Neuronal stem cell (in vitro differentiated cells): ENCODE data around the gene GOLIM4.

Source experiments
- DNase-seq: peaks from one replicate; pipeline ENCODE4 v3.0.0-alpha.2; 2013; ENCODE audit warnings: low spot score
- H2AFZ ChIP-seq: one replicate; pipeline ENCODE4 v1.6.1; 2013; ENCODE audit warnings: mild to moderate bottlenecking, low read length, inconsistent platforms
- H2AK5ac ChIP-seq: 2 replicates; pipeline ENCODE4 v1.6.1; 2013; ENCODE audit warnings: low read depth, mild to moderate bottlenecking, inconsistent platforms, low read length, moderate library complexity, mixed read lengths
- H2BK120ac ChIP-seq: 2 replicates; pipeline ENCODE4 v1.6.1; 2013; ENCODE audit warnings: low read depth, mild to moderate bottlenecking, inconsistent platforms, low read length, moderate library complexity, mixed read lengths
- H2BK12ac ChIP-seq: one replicate; pipeline ENCODE4 v1.6.1; 2013; ENCODE audit warnings: low read length, inconsistent platforms
- H2BK15ac ChIP-seq: 2 replicates; pipeline ENCODE4 v1.6.1; 2013; ENCODE audit warnings: mild to moderate bottlenecking, low read length, inconsistent platforms, mixed read lengths
- H2BK5ac ChIP-seq: one replicate; pipeline ENCODE4 v1.6.1; 2013; ENCODE audit warnings: inconsistent platforms, mild to moderate bottlenecking, low read length, moderate library complexity
- H3K14ac ChIP-seq: one replicate; pipeline ENCODE4 v1.6.1; 2013; ENCODE audit warnings: low read length, inconsistent platforms
- H3K18ac ChIP-seq: 2 replicates; pipeline ENCODE4 v1.6.1; 2013; ENCODE audit warnings: low read length, inconsistent platforms
- H3K23ac ChIP-seq: 2 replicates; pipeline ENCODE4 v1.6.1; 2013; ENCODE audit warnings: low read depth, mild to moderate bottlenecking, mixed read lengths, low read length, inconsistent platforms; ENCODE audit not compliant: poor library complexity
- H3K27ac ChIP-seq: replicated peaks from 3 replicates; pipeline ENCODE4 v1.5.1; 2013; ENCODE audit warnings: low read length, inconsistent platforms
- H3K27me3 ChIP-seq, 3 experiments: 2 replicates each; pipeline ENCODE4 v1.6.1; 2013; ENCODE audit warnings: low read length in 3 of 3, mild to moderate bottlenecking in 2 of 3, inconsistent platforms in 1 of 3, low read depth in 1 of 3, mixed read lengths in 1 of 3, moderate library complexity in 1 of 3; ENCODE audit not compliant: control insufficient read depth in 3 of 3, insufficient read depth in 3 of 3
- H3K36me3 ChIP-seq, 2 donors: replicated peaks in 1 of 2; 2 replicates each; pipeline ENCODE4 v1.6.1; 2013; ENCODE audit warnings: low read length in 2 of 2; ENCODE audit not compliant: control insufficient read depth in 2 of 2, insufficient read depth in 2 of 2
- H3K4ac ChIP-seq: 2 replicates; pipeline ENCODE4 v1.6.1; 2013; ENCODE audit warnings: inconsistent platforms, mild to moderate bottlenecking, low read length, moderate library complexity
- H3K4me1 ChIP-seq, 2 donors: 1 replicate in 1 of 2; 2 replicates in 1 of 2; pipeline ENCODE4 v1.6.1; 2013; ENCODE audit warnings: low read length in 2 of 2, low read depth in 1 of 2; ENCODE audit not compliant: control insufficient read depth in 2 of 2, insufficient read depth in 1 of 2
- H3K4me2 ChIP-seq: one replicate; pipeline ENCODE4 v1.6.1; 2013; ENCODE audit warnings: mild to moderate bottlenecking, low read length, inconsistent platforms; ENCODE audit not compliant: insufficient read depth, poor library complexity, severe bottlenecking
- H3K4me3 ChIP-seq, 2 donors: 2 replicates each; pipeline ENCODE4 v1.5.1; 2013; ENCODE audit warnings: low read length in 2 of 2, mild to moderate bottlenecking in 2 of 2, inconsistent platforms in 1 of 2, moderate library complexity in 1 of 2
- H3K79me1 ChIP-seq: one replicate; pipeline ENCODE4 v1.6.1; 2013; ENCODE audit warnings: low read depth, mild to moderate bottlenecking, inconsistent platforms, low read length, moderate library complexity
- H3K9ac ChIP-seq: one replicate; pipeline ENCODE4 v1.6.1; 2013; ENCODE audit warnings: mild to moderate bottlenecking, low read depth, low read length, inconsistent platforms; ENCODE audit not compliant: poor library complexity
- H3K9me3 ChIP-seq, 2 donors: replicated peaks in 1 of 2; 2 replicates each; pipeline versions ENCODE3 to v1.6.1; 2013; ENCODE audit warnings: low read length in 2 of 2, mild to moderate bottlenecking in 2 of 2, inconsistent platforms in 1 of 2, low read depth in 1 of 2, mixed read lengths in 1 of 2, moderate library complexity in 1 of 2; ENCODE audit not compliant: control insufficient read depth in 2 of 2, insufficient read depth in 1 of 2
- H4K8ac ChIP-seq: one replicate; pipeline ENCODE4 v1.6.1; 2013; ENCODE audit warnings: low read depth, mild to moderate bottlenecking, inconsistent platforms, low read length, moderate library complexity
- H4K91ac ChIP-seq: one replicate; pipeline ENCODE4 v1.6.1; 2013; ENCODE audit warnings: low read length, low read depth, mild to moderate bottlenecking, inconsistent platforms; ENCODE audit not compliant: poor library complexity
- WGBS, 2 donors: extraction: QIAGEN DNeasy Blood & Tissue Kit; methylation state at CpG; one replicate each; pipeline ENCODE4 v1.1.7; 2013; ENCODE audit warnings: missing lambda C conversion rate in 2 of 2, mixed read lengths in 1 of 2; ENCODE audit not compliant: insufficient read length in 2 of 2, insufficient replicate concordance in 1 of 2; ENCODE audit errors: extremely low coverage in 2 of 2; 5-methylcytosine and 5-hydroxymethylcytosine counted together

The GOLIM4 gene

GRCh38 chr3:167998253-167998652, 97.5 kb downstream of the GOLIM4 start:
- Histone ChIP-seq H3K27me3 (no peaks in the 10 kb centered on the region), H3K9me3 (peaks cover 0 to 3% of the 10 kb centered on the region in 2 donors), H3K79me1 (no peaks in the 10 kb centered on the region), H2BK12ac (no peak overlapping the region), H2AK5ac (no peak overlapping the region), H3K4me1 (no peaks in the 10 kb centered on the region), H4K8ac (no peak overlapping the region), H2BK5ac (no peak overlapping the region), H2BK120ac (no peak overlapping the region), H3K4me3 (no peak overlapping the region), H3K27ac (no peak overlapping the region), H3K36me3 (no peaks in the 10 kb centered on the region), H2BK15ac (no peak overlapping the region), H3K18ac (no peak overlapping the region), H3K23ac (no peak overlapping the region), H2AFZ (no peak overlapping the region), H3K9ac (no peak overlapping the region), H3K4ac (no peak overlapping the region), H3K4me2 (no peak overlapping the region), H4K91ac (no peak overlapping the region), H3K14ac (no peak overlapping the region)
- WGBS, 2 donors = no CpG with 5 or more reads among the region's 5 CpGs
- no peak for DNase-seq

- Histone ChIP-seq H2AFZ (no peak overlapping the region), H3K9ac (no peak overlapping the region), H3K14ac (no peak overlapping the region), H2BK120ac (no peak overlapping the region), H4K91ac (no peak overlapping the region), H3K18ac (no peak overlapping the region), H3K36me3 (no peaks in the 10 kb centered on the region), H3K9me3 (no peaks in the 10 kb centered on the region), H3K23ac (no peak overlapping the region), H3K4me3 (no peak overlapping the region), H3K4me1 (no peaks in the 10 kb centered on the region), H2BK5ac (no peak overlapping the region), H3K4ac (no peak overlapping the region), H4K8ac (no peak overlapping the region), H3K79me1 (no peaks in the 10 kb centered on the region), H2BK12ac (no peak overlapping the region), H2AK5ac (no peak overlapping the region), H3K27me3 (no peaks in the 10 kb centered on the region), H2BK15ac (no peak overlapping the region), H3K27ac (no peak overlapping the region), H3K4me2 (no peak overlapping the region)
- no peak for DNase-seq
- no CpG with 5 or more reads among the region's 4 CpGs for WGBS, 2 donors
These were observed 99.2 kb downstream of the GOLIM4 start for GRCh38 chr3:167996514-167996913.

GRCh38 chr3:167992381-167992780, 103.3 kb downstream of the GOLIM4 start:
- Histone ChIP-seq H3K23ac (no peak overlapping the region), H3K27me3 (no peaks in the 10 kb centered on the region), H3K79me1 (no peaks in the 10 kb centered on the region), H3K4ac (no peak overlapping the region), H4K91ac (no peak overlapping the region), H2AK5ac (no peak overlapping the region), H3K4me1 (no peaks in the 10 kb centered on the region), H3K4me3 (no peak overlapping the region), H2AFZ (no peak overlapping the region), H3K27ac (no peak overlapping the region), H2BK120ac (no peak overlapping the region), H3K9ac (no peak overlapping the region), H3K14ac (no peak overlapping the region), H2BK15ac (no peak overlapping the region), H3K18ac (no peak overlapping the region), H2BK12ac (no peak overlapping the region), H3K36me3 (no peaks in the 10 kb centered on the region), H2BK5ac (no peak overlapping the region), H3K4me2 (no peak overlapping the region), H3K9me3 (no peaks in the 10 kb centered on the region), H4K8ac (no peak overlapping the region)
- DNase-seq = no peak
- no CpG with 5 or more reads among the region's 1 CpG for WGBS, 2 donors

- no peak overlapping the region for H3K4me3 ChIP-seq
- no peak overlapping the region for H3K23ac ChIP-seq
- H2BK15ac ChIP-seq = no peak overlapping the region
- H4K91ac ChIP-seq = no peak overlapping the region
- no peak overlapping the region for H2AK5ac ChIP-seq
- H4K8ac ChIP-seq = no peak overlapping the region
- H3K9me3 ChIP-seq = no peaks in the 10 kb centered on the region
- no peak overlapping the region for H2BK12ac ChIP-seq
- H3K4me2 ChIP-seq = no peak overlapping the region
- H3K18ac ChIP-seq = no peak overlapping the region
- H2BK5ac ChIP-seq = no peak overlapping the region
- no peaks in the 10 kb centered on the region for H3K79me1 ChIP-seq
- H2BK120ac ChIP-seq = no peak overlapping the region
- no peak overlapping the region for H3K27ac ChIP-seq
- no peak overlapping the region for H3K14ac ChIP-seq
- no peaks in the 10 kb centered on the region for H3K36me3 ChIP-seq
- H3K9ac ChIP-seq = no peak overlapping the region
- no peak overlapping the region for H2AFZ ChIP-seq
- H3K27me3 ChIP-seq = no peaks in the 10 kb centered on the region
- no peak overlapping the region for H3K4ac ChIP-seq
- no peak for DNase-seq
- H3K4me1 ChIP-seq = no peaks in the 10 kb centered on the region
- WGBS, 2 donors = no CpG with 5 or more reads among the region's 6 CpGs
These were observed 104.5 kb downstream of the GOLIM4 start for GRCh38 chr3:167991213-167991612.
